PC-3 (cell line): ENCODE data around the gene TEKTIP1.

Source experiments
- CTCF ChIP-seq: fragments of 300-600 bp; sonication (generic); conservative IDR thresholded peaks from 2 replicates; pipeline ENCODE4 v1.5.1; 2017; ENCODE audit warnings: antibody characterized with exemption, low read depth, mild to moderate bottlenecking, low read length
- EZH2 ChIP-seq: fragments of 300-600 bp; sonication (generic); IDR thresholded peaks from one replicate; pipeline ENCODE4 v1.6.1; 2017; ENCODE audit warnings: antibody characterized with exemption, mild to moderate bottlenecking, low read length; ENCODE audit not compliant: unreplicated experiment

DNA sequence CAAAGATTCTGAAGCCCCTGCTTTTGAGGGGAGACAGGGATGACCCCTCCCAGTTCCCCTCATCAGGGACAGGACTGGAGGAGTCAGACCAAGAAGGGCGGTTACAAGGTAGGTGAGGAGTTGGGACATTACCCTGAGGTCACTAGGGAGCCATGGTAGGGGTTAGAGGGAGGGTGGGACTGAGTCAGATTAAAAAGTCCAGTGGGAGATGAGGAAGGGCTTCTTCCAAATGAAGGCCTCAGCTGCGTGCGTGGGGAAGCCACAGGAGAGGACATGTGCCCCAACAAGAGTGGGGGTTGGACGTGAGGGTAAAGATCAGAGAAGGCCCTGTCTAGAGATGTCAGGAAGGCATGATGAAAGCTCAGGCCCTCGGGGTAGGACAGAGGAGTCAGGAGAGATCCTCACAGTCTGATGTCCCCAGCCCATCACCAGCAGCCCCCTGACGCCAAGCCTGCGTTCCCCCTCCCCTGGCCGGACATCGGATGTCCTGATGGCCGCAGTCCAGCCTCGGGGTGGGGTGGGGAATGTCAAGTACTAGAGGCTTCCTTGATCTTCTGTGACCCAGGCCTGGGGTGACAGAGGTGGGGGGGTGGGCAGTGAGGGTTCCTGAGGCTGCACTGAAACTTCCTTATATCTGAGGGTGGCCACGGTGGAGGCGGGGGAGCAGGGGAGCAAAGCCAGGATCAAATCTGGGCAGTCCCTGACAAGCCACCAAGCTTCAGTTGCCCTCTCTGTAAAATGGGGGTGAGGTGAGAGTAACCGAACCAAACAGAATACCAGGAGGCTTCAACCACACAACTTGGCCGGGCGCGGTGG, 24.9 kb downstream of the TEKTIP1 start:
- TF ChIP-seq CTCF = no peak
- no peak for TF ChIP-seq EZH2
